Hindlimb muscle (tissue), 1 donor: ENCODE data around the gene CCL20. TPM values are rescaled to one million over a fixed set of nuclear protein-coding genes. Genes with fewer than 3 reads are reported as not detected.
A peak's percentile ranks its signal among the peaks of the same experiment; 100 is the strongest.

ENCODE experiments used
- DNase-seq: peaks from one replicate; pipeline ENCODE4 v3.0.0-alpha.2; 2013
- polyA plus RNA-seq: library from polyadenylated mRNA; unstranded; fragments of 120-200 nt; gene quantifications from one replicate; pipeline ENCODE4 v1.2.1, GENCODE V29; 2013; ENCODE audit not compliant: insufficient read length

CCL20 gene
- polyA plus RNA-seq, 1 donor: 0.41 TPM

- DNase-seq: no peak
Measured at GRCh38 chr2:227804975-227805374, 8.7 kb upstream of the CCL20 start.

GRCh38 chr2:227805578-227805977 is 8.1 kb upstream of the CCL20 start:
- DNase-seq: no peak

DNA sequence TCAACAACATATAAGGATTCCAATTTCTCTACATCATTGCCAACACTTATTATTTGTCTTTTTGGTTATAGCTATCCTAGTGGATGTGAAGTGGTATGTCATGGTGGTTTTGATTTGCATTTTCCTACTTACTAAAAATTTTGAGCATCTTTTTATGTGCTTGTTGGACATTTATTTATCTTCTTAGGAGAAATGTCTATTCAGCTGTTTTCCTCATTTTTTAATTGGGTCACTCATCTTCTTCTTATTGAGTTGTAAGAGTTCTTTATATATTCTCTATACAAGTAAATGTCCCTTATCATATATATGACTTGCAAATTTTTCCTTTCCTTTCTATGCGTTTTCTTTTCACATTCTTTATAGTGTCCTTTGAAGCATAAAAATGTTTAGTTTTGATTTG is 4.7 kb upstream of the CCL20 start:
- no peak for DNase-seq

DNA sequence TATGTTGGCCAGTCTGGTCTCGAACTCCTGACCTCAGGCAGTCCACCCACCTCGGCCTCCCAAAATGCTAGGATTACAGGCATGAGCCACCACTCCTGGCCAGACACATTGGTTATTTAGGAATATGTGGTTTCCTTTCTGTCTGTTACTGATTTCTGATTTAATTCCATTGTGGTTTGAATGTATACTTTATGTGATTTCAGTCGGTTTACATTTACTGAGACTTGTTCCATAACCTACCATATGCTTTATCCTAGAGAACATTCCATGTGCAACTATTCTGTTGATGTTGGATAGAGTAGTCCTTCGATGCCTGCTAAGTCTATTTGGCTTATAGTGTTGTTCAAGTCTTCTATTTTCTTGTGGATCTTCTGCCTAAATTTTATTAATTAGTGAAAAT is 1.6 kb upstream of the CCL20 start:
- no peak for DNase-seq

GRCh38 chr2:227813229-227813561 is 447 bp upstream of the CCL20 start:
- no peak for DNase-seq

- no peak for DNase-seq
Measured at GRCh38 chr2:227815066-227815465, 1.4 kb downstream of the CCL20 start.

DNA sequence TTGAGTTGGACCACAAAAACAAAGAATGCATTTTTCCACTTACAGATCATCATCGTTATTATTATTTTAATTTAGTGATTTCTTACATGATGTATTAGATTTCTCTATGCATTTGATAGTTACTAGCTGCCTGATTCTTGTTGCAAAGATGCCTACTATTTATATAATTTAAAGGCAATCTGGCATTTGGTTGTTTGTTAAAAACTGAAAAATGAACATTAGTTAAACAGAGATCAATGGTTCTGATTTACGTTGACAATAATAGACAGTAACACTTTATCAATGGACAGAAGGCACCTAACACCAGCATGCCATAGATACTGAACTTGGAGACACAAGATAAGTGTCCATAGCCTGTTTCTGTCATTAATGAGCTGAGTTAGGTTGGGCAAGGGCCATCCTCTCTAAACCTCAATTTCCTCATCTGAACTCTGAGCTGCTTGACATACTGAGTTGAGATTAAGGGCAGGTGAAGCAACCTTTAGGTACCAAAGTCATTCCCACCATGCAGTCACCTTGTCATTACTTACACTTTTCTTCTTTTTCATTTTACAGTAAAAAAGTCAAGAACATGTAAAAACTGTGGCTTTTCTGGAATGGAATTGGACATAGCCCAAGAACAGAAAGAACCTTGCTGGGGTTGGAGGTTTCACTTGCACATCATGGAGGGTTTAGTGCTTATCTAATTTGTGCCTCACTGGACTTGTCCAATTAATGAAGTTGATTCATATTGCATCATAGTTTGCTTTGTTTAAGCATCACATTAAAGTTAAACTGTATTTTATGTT is 3.1 kb downstream of the CCL20 start:
- no peak for DNase-seq

- DNase-seq: no peak
Measured at GRCh38 chr2:227817336-227817735, 3.7 kb downstream of the CCL20 start.

DNA sequence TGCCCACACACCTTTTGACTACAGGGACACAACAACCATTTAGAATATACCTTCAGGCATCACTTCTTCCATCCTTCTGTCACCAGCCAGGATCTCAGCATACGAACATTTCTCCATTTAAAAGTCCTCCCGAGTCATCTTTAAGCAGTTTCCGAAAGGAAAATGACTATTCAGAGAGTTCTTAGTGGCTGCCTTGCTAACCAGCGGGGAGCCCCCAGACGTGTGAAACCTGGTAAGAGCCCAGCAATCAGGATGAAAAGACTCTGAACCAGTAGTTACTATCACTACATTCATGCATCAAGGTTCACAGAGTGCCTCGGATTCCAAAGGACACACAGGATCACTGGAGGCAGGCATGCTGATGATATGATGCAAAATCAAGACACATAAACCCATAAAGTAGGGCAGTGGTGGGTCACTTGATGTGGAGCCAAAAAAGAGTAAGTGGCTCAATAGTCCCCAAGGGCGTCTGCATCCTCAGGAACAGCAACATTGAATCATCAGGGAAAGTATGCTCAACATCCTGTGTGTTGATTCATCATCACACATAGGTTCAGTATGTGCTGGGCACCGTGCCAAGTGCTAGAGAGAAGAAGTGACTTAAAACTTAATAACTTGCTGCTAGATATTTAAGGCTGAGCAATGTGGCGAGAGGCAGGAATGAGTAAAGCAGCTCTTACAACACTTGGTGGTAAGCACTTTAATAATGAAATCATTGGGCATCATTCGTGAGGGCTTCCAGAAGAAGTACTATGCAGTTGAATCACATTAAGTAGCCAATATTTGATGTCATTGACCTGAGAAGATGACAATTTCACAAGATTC is 4.4 kb downstream of the CCL20 start:
- DNase-seq: peak; percentile 6

DNA sequence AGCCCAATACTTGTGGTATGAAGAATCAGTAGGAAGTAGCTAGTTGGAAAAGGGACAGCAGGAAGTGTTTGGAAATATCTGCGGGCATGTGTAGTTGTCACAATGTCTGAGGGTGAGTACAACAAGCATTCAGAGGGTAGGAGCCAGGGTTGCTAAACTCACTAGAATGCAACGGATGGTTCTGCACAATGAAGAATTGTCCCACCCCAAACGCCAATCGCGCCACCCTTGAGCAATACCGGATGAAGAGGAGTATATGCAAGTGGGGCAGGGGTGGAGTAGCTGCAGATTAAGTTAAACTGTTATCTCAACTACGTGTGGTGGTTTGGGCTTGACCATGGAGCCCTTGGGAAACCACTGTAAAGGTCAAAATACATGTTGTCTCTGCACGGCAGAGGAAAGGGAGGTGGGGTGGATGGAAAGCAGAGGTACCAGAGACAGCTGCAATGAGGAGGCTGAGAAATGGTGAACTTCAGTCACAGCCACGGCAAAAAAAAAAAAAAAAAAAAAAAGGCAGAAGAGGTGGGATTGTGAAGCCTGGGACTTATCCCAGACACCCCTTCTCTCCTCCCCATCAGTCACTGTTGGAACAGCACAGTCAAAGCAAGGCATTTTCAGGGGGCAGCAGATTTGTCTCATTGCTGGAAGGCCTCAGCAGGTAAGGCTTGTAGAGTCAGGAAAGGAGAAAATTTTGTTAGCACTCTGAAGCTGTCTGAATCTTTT is 5.2 kb downstream of the CCL20 start:
- no peak for DNase-seq

GRCh38 chr2:227819398-227819697 is 5.7 kb downstream of the CCL20 start:
- DNase-seq: no peak

DNA sequence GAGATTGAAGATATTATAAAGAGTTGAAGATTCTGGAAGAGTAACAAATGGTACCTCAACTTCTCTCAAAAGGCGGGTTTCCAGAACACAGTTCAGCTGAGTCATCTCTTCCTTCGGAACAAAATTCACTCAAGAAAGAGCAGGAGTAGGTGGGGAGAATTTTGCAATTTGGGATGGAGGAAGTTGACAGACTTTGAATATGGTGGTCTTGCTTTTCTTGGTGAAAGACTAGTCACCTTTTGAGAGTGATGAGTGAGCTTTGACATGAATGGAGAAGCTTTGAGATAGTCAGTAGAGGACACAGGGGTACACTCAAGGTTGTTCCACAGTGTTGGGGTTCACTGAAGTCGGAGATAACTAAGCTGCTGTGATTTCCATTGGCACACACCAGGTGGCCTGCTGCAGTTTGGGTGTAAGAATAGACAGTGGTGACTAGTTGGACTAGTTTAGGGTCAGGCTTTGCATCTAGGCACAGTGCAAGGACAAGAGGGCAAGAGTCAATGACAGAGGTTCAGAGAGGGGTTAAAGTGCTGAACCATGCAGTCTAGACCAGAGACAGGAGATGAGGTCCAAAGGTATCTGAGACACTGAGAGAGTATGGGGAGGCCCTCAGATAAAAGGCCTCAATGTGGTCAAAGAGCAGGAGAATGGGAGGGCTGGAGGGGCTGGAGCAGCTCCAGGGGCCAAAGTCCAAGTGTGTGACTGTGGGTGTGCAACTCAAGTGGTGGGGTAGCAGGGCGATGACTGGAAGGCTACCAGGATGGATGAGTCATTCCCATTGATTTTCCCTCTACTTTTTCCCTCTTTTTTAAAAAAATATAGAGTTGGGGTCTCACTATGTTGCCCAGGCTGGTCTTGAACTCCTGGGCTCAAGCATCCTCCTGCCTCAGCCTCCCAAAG is 7.7 kb downstream of the CCL20 start:
- no peak for DNase-seq

DNA sequence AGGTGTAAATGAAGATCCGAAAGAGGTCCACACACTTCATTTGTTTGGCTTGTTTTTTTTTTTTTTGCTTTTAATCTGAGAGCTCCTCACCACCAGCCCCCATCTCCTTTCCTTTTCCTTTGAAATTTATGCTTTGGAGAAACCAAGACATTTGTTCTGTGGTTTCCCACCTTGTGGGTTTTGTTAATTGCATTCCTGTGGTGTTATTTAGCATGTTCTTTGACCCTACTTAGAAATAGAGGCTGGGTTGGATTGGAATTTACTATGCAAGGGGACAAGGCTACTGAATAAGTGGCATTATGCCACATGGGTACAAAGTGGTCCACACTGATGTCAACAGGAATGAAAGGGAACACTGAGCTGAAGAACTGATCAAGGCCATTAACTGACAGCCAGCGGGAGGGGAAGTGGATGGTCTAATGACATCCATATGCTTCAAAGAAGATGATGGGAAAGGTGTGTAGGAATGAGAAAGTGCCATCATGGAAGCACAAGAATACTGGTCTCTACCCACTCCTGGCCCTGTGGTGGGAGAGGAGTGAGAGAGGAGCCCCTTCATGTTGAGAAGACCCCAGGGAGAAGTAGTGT is 8.9 kb downstream of the CCL20 start:
- no peak for DNase-seq

- no peak for DNase-seq
Measured at GRCh38 chr2:227823922-227824321, 10.3 kb downstream of the CCL20 start.

DNA sequence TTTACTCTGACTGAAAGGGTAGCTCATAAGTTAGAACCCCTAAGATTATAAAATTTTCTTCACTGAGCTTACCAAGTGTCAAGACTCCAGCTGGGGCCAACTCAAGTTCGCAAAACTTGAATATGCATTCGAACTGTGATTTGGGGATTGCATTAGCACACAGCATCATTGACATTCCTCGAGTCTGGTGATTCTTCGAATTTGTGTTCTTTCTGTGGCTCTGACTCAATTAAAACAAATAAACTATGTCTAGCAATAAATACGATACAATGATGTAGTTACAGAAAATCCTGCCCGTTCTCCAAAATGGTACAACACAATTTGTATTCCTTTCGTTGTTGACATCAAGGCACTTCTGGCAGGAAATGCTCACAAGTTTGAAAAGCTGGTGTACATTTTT is 11.1 kb downstream of the CCL20 start:
- DNase-seq: no peak

DNA sequence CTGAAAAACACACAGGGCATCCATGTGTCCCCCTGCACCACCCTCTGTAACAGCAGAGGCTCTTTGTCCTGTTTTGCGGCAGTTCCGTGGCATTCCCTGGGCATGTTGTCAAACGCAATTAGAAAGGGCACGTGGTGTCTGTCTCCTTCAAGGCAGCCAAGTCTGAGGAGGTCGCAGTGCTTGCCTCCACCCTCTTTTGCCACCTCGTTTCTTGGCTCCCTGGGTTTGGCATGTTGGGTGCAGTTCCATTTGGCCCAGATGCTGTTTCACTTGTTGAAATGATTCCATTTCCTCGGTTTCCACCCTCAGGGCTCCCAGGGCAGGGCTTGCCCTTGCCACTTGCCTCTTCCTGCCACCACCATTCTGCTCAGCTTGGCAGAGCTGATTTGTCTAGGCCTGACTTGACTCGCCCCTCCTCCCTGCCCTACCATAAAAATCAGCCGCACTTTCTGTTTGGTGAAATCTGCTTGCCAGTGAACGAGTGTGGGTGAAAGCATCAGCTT is 12.4 kb downstream of the CCL20 start:
- DNase-seq: no peak

GRCh38 chr2:227826563-227826962 is 12.9 kb downstream of the CCL20 start:
- DNase-seq: no peak

- no peak for DNase-seq
Measured at GRCh38 chr2:227827143-227827542, 13.5 kb downstream of the CCL20 start.

- DNase-seq: no peak
Measured at GRCh38 chr2:227828477-227828912, 14.9 kb downstream of the CCL20 start.

GRCh38 chr2:227829337-227829736 is 15.7 kb downstream of the CCL20 start:
- DNase-seq: no peak

- no peak for DNase-seq
Measured at GRCh38 chr2:227834423-227834822, 20.8 kb downstream of the CCL20 start.
